Colonic mucosa (tissue), 4 donors: Measurements from ENCODE around the gene PRR5L. TPM values are rescaled to one million over a fixed set of nuclear protein-coding genes. Genes with fewer than 3 reads are reported as not detected.
"Not testable (repeated sequence)": the region's sequence is repeated elsewhere in the genome, so short reads cannot be mapped to it uniquely, and the experiment has no call there.

ENCODE experiments used
- DNase-seq: peaks from one replicate; pipeline ENCODE4 v3.0.0-alpha.2; 2020
- H3K27ac ChIP-seq: fragments of 200-600 bp; one replicate; pipeline ENCODE4 v1.8.0; 2021
- H3K27me3 ChIP-seq: fragments of 200-600 bp; one replicate; pipeline ENCODE4 v1.8.0; 2021
- H3K36me3 ChIP-seq: fragments of 200-600 bp; one replicate; pipeline ENCODE4 v1.8.0; 2021
- H3K4me1 ChIP-seq: fragments of 200-600 bp; one replicate; pipeline ENCODE4 v1.8.0; 2021; ENCODE audit warnings: mild to moderate bottlenecking
- H3K4me3 ChIP-seq: fragments of 200-600 bp; one replicate; pipeline ENCODE4 v1.8.0; 2021
- H3K9ac ChIP-seq, 2 donors: one replicate each; pipeline ENCODE4 v1.7.0; 2013; ENCODE audit warnings: control low read depth in 2 of 2, low read depth in 2 of 2, low read length in 2 of 2
- H3K9me3 ChIP-seq: fragments of 200-600 bp; one replicate; pipeline ENCODE4 v1.8.0; 2021
- CTCF ChIP-seq: fragments of 200-600 bp; IDR thresholded peaks from one replicate; pipeline ENCODE4 v1.8.0; 2022; ENCODE audit warnings: antibody characterized with exemption, mild to moderate bottlenecking
- intact Hi-C: fragments of 100-400 bp; cut with DNase I; formaldehyde crosslinking; loops from one replicate; pipeline ENCODE4 v1.14.1; 2022
- total RNA-seq, 2 donors: library from RNA; stranded (reverse); fragmentation: NEBNext Ultra II Directional in 1 of 2; extraction: Animal tissue kit (Norgen Biotek cat#: 25700) in 1 of 2; gene quantifications; one replicate each; pipeline ENCODE4 v1.2.1, GENCODE V29; 2021
- donor health status: healthy.
- donor health status: DM: no; HTN: no; CAD: no.
- donor health status: DM: no; HTN: no; CAD: no.

Gene PRR5L
- total RNA-seq, 2 donors from 2014 or later: 80.9 to 169 TPM

GRCh38 chr11:36480833-36481232, 184.7 kb downstream of the PRR5L start:
- H3K36me3 ChIP-seq: no peaks in the 10 kb centered on the region
- intact Hi-C loops: no loop called here
- DNase-seq: no peak

GRCh38 chr11:36483042-36483441, 187.0 kb downstream of the PRR5L start:
- DNase-seq, H3K4me1 ChIP-seq, H3K9me3 ChIP-seq, H3K9ac ChIP-seq, H3K4me3 ChIP-seq, H3K36me3 ChIP-seq, intact Hi-C loops, H3K27me3 ChIP-seq, H3K27ac ChIP-seq: not testable (repeated sequence)

More at GRCh38 chr11:36480833-36481232, 184.7 kb downstream of the PRR5L start:
- no peak overlapping the region for H3K27ac ChIP-seq
- no peak for TF ChIP-seq CTCF
- H3K4me3 ChIP-seq: no peak overlapping the region
- H3K9me3 ChIP-seq: no peaks in the 10 kb centered on the region
- no peaks in the 10 kb centered on the region for H3K4me1 ChIP-seq
- no peaks in the 10 kb centered on the region for H3K27me3 ChIP-seq
- no peak overlapping the region for H3K9ac ChIP-seq

GRCh38 chr11:36485298-36486002, 189.4 kb downstream of the PRR5L start:
- Histone ChIP-seq H3K9me3 (no peaks in the 10 kb centered on the region), H3K4me1 (no peaks in the 10 kb centered on the region), H3K9ac (no peak overlapping the region), H3K27ac (no peak overlapping the region), H3K4me3 (no peak overlapping the region), H3K36me3 (no peaks in the 10 kb centered on the region), H3K27me3 (no peaks in the 10 kb centered on the region)
- no peak for TF ChIP-seq CTCF
- no peak for DNase-seq
- intact Hi-C loops: no loop called here

GRCh38 chr11:36487619-36488018, 191.5 kb downstream of the PRR5L start:
- no peaks in the 10 kb centered on the region for H3K27me3 ChIP-seq
- no peak for TF ChIP-seq CTCF
- no peak overlapping the region for H3K9ac ChIP-seq
- no peak overlapping the region for H3K27ac ChIP-seq
- intact Hi-C loops: no loop called here
- no peaks in the 10 kb centered on the region for H3K4me1 ChIP-seq
- DNase-seq: no peak
- H3K9me3 ChIP-seq: no peaks in the 10 kb centered on the region
- no peak overlapping the region for H3K4me3 ChIP-seq
- H3K36me3 ChIP-seq: no peaks in the 10 kb centered on the region

GRCh38 chr11:36488096-36488495, 192.0 kb downstream of the PRR5L start:
- intact Hi-C loops: no loop called here
- no peak for DNase-seq
- Histone ChIP-seq H3K9me3 (no peaks in the 10 kb centered on the region), H3K27me3 (no peaks in the 10 kb centered on the region), H3K4me1 (no peaks in the 10 kb centered on the region), H3K9ac (no peak overlapping the region), H3K4me3 (no peak overlapping the region), H3K36me3 (no peaks in the 10 kb centered on the region), H3K27ac (no peak overlapping the region)
- TF ChIP-seq CTCF: no peak

GRCh38 chr11:36490026-36490806, 194.1 kb downstream of the PRR5L start:
- Histone ChIP-seq H3K36me3 (no peaks in the 10 kb centered on the region), H3K9ac (no peak overlapping the region), H3K4me3 (no peak overlapping the region), H3K27ac (no peak overlapping the region), H3K4me1 (no peaks in the 10 kb centered on the region), H3K27me3 (no peaks in the 10 kb centered on the region), H3K9me3 (no peaks in the 10 kb centered on the region)
- DNase-seq: no peak
- intact Hi-C loops: no loop called here
- TF ChIP-seq CTCF: no peak
